AG04449 (cell line): ENCODE results near the gene ATOSB.

Experiments used
- CTCF ChIA-PET: fragments of 350-600 bp; formaldehyde crosslinking; extraction: SDS; loops from one replicate; lab custom pipeline; 2021; ENCODE audit warnings: antibody characterized with exemption; lab: Yijun Ruan, JAX
- POLR2A ChIA-PET: fragments of 400-600, 350-600 bp; formaldehyde crosslinking; extraction: SDS; loops from one replicate; lab custom pipeline; 2020; ENCODE audit warnings: antibody characterized with exemption, inconsistent platforms; lab: Yijun Ruan, JAX
- DNase-seq: peaks from one replicate; pipeline ENCODE4 v3.0.0-alpha.2; 2010; ENCODE audit warnings: low read depth, low spot score
- H3K4me3 ChIP-seq: 2 replicates; pipeline ENCODE4 v1.5.1; 2011; ENCODE audit warnings: low read depth, mild to moderate bottlenecking, control low read depth, low read length
- TF ChIP-seq, protein P1 (sequence below): IDR thresholded peaks from one replicate; pipeline ENCODE4 v1.5.1; 2011; ENCODE audit warnings: mild to moderate bottlenecking, moderate library complexity, low read length, control low read depth, inconsistent platforms; ENCODE audit not compliant: insufficient read depth; ENCODE audit errors: missing control alignments

The ATOSB gene

DNA sequence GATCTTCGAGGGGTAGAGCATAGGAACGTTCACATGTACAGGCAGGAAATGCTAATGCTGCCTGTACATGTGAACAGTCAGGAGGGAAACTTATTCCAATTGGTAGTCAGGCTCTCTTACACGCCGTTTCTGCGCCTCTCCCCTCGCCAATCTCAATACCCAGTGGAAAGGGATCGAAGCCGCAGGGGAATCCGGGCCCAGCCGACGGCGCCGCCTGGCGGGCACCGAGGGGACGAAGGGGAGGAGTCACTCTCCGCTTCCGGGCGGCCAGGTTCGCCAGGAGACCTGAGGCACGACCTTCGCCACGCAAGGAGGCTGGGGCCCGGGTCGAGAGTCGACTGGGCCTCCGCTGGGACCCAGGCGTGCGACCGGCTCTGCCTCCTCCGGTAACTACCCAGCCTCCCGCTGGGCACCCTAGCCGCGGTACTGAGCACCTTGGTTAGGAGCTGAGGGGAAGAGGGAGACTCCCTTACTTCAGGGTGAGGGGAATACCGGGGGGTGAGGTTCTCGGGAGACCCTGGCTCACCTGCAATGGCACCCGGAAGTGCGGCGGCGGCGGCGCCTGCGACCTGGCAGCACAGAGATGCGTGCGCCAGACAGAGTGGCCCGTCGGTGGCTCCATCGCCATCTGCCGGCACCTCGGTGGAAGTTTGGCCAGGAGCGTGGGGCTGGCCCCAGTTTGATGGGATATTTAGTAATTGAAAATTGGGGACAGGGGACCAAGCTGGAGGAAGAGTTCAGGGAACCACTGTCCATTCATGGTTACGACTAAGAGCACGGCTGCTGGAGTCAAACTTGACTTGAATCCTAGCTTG is 19.4 kb downstream of the ATOSB start, which contains the start of gene PIGO:
PIGO (minus strand) TSS at position 557 of the 815 bp plus-strand sequence. CDS start 1,026 bp downstream, outside the sequence.
- H3K4me3 ChIP-seq: peak within 1 kb of the TSS; percentile 99
- CTCF ChIA-PET: interaction anchor here (0.6 to 8.7 kb wide), 37 partner anchors 10 to 551 kb away, joined by 3 to 209 read pairs (median 4); partner anchors contain the start of genes ATOSB, FANCG, STOML2 and UNC13B
- POLR2A ChIA-PET: interaction anchor here (0.9 to 1.7 kb wide), 4 partner anchors 15 to 197 kb away, joined by 3 to 11 read pairs (median 6); partner anchors contain the start of genes FANCG and VCP
- DNase-seq: no peak
- TF ChIP-seq, protein P1, sequence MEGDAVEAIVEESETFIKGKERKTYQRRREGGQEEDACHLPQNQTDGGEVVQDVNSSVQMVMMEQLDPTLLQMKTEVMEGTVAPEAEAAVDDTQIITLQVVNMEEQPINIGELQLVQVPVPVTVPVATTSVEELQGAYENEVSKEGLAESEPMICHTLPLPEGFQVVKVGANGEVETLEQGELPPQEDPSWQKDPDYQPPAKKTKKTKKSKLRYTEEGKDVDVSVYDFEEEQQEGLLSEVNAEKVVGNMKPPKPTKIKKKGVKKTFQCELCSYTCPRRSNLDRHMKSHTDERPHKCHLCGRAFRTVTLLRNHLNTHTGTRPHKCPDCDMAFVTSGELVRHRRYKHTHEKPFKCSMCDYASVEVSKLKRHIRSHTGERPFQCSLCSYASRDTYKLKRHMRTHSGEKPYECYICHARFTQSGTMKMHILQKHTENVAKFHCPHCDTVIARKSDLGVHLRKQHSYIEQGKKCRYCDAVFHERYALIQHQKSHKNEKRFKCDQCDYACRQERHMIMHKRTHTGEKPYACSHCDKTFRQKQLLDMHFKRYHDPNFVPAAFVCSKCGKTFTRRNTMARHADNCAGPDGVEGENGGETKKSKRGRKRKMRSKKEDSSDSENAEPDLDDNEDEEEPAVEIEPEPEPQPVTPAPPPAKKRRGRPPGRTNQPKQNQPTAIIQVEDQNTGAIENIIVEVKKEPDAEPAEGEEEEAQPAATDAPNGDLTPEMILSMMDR: peak; percentile 97

DNA sequence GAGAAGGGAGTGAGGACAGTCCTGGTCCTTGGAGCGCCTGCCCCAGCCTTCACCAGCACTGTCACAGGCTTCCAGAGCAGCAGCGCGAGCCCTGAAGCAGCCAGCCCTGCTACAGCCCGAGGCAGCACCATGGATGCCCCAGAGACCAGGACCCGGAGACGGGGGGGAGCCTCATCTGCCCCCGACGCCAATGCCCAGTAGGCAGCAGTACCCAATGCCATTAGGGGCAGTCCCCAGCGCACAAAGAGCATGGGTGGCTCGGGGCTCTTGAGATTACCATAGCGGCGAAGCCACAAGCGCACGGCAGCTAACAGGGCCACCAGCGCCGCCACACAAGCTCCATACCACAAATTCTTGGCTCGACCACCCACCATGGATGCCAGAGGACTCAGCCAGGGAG is 24.1 kb downstream of the ATOSB start:
- H3K4me3 ChIP-seq: no peak overlapping the region
- ChIA-PET CTCF (interaction anchor here (0.9 to 8.7 kb wide), 3 partner anchors 9 to 195 kb away, joined by 5 to 209 read pairs (median 14); partner anchors contain the start of gene STOML2), POLR2A (interaction anchor here (1.9 kb wide), 1 partner anchor 12 kb away, joined by 8 read pairs; the partner anchor contains the start of gene FANCG)
- TF ChIP-seq, protein P1: no peak
- DNase-seq: no peak

DNA sequence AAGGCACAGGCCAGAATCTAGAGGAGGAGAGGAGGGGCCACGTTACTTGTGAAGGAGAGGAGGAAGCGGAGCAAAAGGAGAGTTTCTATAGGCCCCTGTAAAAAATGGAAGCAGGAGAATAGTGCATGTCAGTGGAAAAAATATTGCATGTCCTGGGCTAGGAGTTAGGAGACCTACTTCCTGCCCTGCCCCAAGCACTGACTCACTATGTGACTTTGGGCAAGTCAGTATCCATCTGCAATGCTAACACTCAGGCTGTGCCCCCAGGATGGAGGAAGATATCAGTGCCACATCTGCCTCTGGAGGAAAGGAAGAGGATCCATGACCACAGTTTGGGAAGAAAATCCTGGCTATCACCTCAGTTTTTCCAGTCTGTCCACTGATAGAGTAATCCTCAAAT is 26.2 kb downstream of the ATOSB start:
- DNase-seq: no peak
- ChIA-PET POLR2A (no interaction called here), CTCF (no interaction called here)
- TF ChIP-seq, protein P1: no peak
- no peak overlapping the region for H3K4me3 ChIP-seq

DNA sequence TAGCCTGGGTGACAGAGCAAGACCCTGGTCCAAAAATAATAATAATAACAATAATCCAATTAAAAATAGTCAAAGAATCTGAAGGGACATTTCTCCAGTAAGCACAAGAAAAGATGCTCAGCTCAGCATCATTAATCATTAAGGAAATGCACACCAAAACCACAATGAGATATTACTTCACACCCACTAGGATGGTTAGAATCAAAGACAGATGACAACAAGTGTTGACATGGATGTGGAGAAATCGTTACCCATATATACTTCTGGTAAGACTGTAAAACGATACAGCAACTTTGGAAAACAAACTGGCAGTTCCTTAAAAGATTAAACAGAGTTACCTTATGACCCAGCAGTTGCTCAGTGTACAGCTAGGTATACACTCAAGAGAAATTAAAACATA is 30.6 kb downstream of the ATOSB start:
- no peak for DNase-seq
- TF ChIP-seq, protein P1: no peak
- CTCF ChIA-PET: interaction anchor here (1.2 to 3.8 kb wide), 3 partner anchors 11 to 185 kb away, joined by 4 to 47 read pairs (median 6); partner anchors contain the start of gene PIGO
- no peak overlapping the region for H3K4me3 ChIP-seq
- POLR2A ChIA-PET: no interaction called here

DNA sequence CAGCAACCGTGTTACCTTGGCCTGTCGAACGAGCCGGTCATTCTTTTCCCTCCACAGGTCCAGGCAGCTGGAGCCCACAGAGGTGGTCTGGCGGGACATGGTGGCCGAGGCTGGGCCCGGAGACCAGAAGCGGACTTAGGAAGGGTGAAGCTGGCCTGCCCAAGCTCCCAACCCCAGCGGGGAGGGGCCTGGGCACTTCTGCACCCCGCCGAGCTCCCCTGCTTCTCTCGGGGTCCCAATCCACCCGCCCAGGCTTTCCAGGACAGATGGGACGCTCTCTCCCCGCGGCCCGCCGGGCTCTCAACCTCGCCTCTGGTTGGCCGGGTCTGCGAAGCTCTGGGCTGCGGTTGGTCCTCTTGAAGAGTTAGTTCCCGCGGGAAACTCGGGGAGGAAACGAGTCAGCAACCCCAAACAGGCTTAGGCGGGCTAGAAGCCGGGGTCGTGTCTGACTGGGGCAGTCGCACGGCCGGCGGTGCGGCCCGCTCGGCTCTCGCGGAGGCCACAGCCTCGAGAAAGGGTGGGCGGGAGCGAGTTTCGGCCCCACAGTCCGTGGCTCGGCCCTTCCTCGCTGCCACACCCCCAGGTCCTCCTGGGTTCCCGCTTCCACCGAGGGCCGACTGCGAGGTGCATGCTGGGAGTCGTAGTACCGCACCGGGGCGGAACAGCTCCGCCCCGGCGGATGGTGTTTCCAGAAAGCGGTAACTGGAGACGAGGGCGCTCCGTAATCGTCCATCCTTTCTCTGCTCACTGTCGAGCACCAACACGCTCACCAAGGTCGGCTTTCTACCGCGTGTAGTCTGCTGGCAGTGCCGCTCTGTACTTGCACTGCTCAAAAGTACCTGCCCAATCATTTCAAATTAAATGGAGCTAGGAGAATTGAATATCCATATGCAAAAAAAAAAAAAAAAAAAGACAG is 36.0 kb downstream of the ATOSB start, which contains the start of gene FANCG:
FANCG (minus strand) TSS at position 517 of the 916 bp plus-strand sequence; CDS start at position 99, 418 bp downstream.
- CTCF ChIA-PET: interaction anchor here (0.9 to 9.2 kb wide), 6 partner anchors 9 to 180 kb away, joined by 3 to 127 read pairs (median 8); partner anchors contain the start of genes PIGO and STOML2
- TF ChIP-seq, protein P1: no peak
- POLR2A ChIA-PET: interaction anchor here (0.6 to 2.2 kb wide), 11 partner anchors 8 to 35 kb away, joined by 3 to 10 read pairs (median 4); partner anchors contain the start of genes PIGO and STOML2
- DNase-seq: peak; percentile 57
- peak within 1 kb of the TSS; percentile 89 for H3K4me3 ChIP-seq
